Measurements from ENCODE around the gene EXOC4. TPM values are rescaled to one million over a fixed set of nuclear protein-coding genes. Genes with fewer than 3 reads are reported as not detected.

Gene EXOC4
- total and polyA plus RNA-seq, 2 of the 13 experiments (the other 11 are each of a cell fraction or from before 2014, with no cell fraction given) = 22.5 to 39.0 TPM

DNA sequence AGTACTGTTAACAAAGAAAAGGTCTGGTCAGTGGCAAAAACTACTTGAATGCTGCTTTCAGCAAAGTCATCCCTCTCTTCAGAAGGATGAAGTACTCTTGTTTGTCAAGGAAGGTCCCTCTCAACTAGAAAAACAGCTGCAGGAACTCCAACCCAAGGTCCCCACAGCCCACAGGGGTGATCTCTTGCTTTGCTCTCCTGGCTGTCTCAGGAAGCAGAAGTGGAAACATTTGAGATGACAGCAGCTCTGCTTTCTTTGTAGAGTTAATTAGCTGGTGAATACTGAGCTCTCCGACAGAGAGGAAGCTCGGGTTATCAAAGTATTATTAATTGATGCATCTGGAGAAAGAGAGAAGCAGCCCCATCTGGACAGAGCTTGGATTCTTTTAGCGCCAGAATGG lies 848.8 kb downstream of the EXOC4 start (continued):
- TF ChIP-seq SYNCRIP (IDR thresholded peaks at IDR 0.05; ENCODE audit: insufficient read depth, low read depth, low read length) = no peak
- TF ChIP-seq, protein P1, sequence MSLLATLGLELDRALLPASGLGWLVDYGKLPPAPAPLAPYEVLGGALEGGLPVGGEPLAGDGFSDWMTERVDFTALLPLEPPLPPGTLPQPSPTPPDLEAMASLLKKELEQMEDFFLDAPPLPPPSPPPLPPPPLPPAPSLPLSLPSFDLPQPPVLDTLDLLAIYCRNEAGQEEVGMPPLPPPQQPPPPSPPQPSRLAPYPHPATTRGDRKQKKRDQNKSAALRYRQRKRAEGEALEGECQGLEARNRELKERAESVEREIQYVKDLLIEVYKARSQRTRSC (CRISPR knock-in tag; IDR thresholded peaks at IDR 0.05; ENCODE audit: low read depth) = no peak
- TF ChIP-seq YEATS2 (CRISPR knock-in tag; IDR thresholded peaks at IDR 0.05; ENCODE audit: borderline replicate concordance) = no peak
- TF ChIP-seq ZNF891 (CRISPR knock-in tag; IDR thresholded peaks at IDR 0.05) = no peak
- TF ChIP-seq HNF4G (IDR thresholded peaks at IDR 0.05; ENCODE audit: borderline replicate concordance, low read depth, low read length) = no peak
- no peak for TF ChIP-seq HNF4G (CRISPR knock-in tag; IDR thresholded peaks at IDR 0.05; ENCODE audit: borderline replicate concordance, low read depth)

GRCh38 chr7:134104166-134104565 lies 851.3 kb downstream of the EXOC4 start:
- in situ Hi-C loops (cut with HindIII; ENCODE audit: extremely low pct_ligation_motif_present, low pct_unique_long_range_greater_than_20kb) = no loop called here
- Histone ChIP-seq H3K4me3 (replicated peaks in 1 of 3; ENCODE audit: insufficient read depth in 1 of 3, low read depth in 2 of 3, low read length in 3 of 3) (no peak overlapping the region), H3K4me2 (ENCODE audit: low read depth, low read length) (no peak overlapping the region), H3K79me2 (ENCODE audit: insufficient read depth, low read length) (no peaks in the 10 kb centered on the region), H3K9me3 (ENCODE audit: low read length) (no peaks in the 10 kb centered on the region), H2AFZ (ENCODE audit: low read length) (no peak overlapping the region), H3K9ac (ENCODE audit: insufficient read depth, low read depth, low read length) (no peak overlapping the region), H3K27ac (ENCODE audit: extremely low read length, insufficient read depth, low read length) (no peak overlapping the region), H3K4me1 (ENCODE audit: insufficient read depth, low read length) (no peaks in the 10 kb centered on the region), H4K20me1 (ENCODE audit: insufficient read depth, low read length) (no peaks in the 10 kb centered on the region), H3K27me3 (ENCODE audit: control insufficient read depth in 1 of 2, insufficient read depth in 2 of 2, low read length in 2 of 2) (no peaks in the 10 kb centered on the region), H3K36me3 (replicated peaks in 1 of 2; ENCODE audit: control insufficient read depth in 1 of 2, insufficient read depth in 2 of 2, low read length in 2 of 2) (no peaks in the 10 kb centered on the region)
- WGBS (ENCODE audit: low lambda C conversion rate) = 93% methylated on average over 4 of the region's 4 CpGs
- no TSS peak for BruUV-seq (replicated peaks)
- CTCF ChIA-PET (ENCODE audit: low intra/inter-chr PET ratio, low total read pairs) = no interaction called here
- TF ChIP-seq XBP1 (CRISPR knock-in tag; IDR thresholded peaks at IDR 0.05) (no peak), PHF21A (CRISPR knock-in tag; IDR thresholded peaks at IDR 0.05) (no peak), ZBTB8A (CRISPR knock-in tag; IDR thresholded peaks at IDR 0.05; ENCODE audit: borderline replicate concordance, low read depth) (no peak), ZNF709 (CRISPR knock-in tag; IDR thresholded peaks at IDR 0.05) (no peak), CHD2 (IDR thresholded peaks at IDR 0.05; ENCODE audit: low read depth, low read length) (no peak), NR1H2 (CRISPR knock-in tag; IDR thresholded peaks at IDR 0.05; ENCODE audit: borderline replicate concordance, low read depth) (no peak), ZFP37 (CRISPR knock-in tag; IDR thresholded peaks at IDR 0.05; ENCODE audit: borderline replicate concordance) (no peak), KDM2A (CRISPR knock-in tag; IDR thresholded peaks at IDR 0.05; ENCODE audit: borderline replicate concordance, low read depth) (no peak), HOXA3 (CRISPR knock-in tag; IDR thresholded peaks at IDR 0.05) (no peak), TFDP1 (CRISPR knock-in tag; IDR thresholded peaks at IDR 0.05; ENCODE audit: borderline replicate concordance) (no peak), KAT7 (CRISPR knock-in tag; IDR thresholded peaks at IDR 0.05; ENCODE audit: borderline replicate concordance) (no peak), GTF2F1 (IDR thresholded peaks at IDR 0.05; ENCODE audit: low read length) (no peak)
- TF ChIP-seq, protein P2, sequence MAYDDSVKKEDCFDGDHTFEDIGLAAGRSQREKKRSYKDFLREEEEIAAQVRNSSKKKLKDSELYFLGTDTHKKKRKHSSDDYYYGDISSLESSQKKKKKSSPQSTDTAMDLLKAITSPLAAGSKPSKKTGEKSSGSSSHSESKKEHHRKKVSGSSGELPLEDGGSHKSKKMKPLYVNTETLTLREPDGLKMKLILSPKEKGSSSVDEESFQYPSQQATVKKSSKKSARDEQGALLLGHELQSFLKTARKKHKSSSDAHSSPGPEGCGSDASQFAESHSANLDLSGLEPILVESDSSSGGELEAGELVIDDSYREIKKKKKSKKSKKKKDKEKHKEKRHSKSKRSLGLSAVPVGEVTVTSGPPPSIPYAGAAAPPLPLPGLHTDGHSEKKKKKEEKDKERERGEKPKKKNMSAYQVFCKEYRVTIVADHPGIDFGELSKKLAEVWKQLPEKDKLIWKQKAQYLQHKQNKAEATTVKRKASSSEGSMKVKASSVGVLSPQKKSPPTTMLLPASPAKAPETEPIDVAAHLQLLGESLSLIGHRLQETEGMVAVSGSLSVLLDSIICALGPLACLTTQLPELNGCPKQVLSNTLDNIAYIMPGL (CRISPR knock-in tag; IDR thresholded peaks at IDR 0.05; ENCODE audit: borderline replicate concordance in 1 of 2, low read depth in 1 of 2) = no peak
- no peak for FAIRE-seq
- POLR2A ChIA-PET = no interaction called here
- DNase-seq (ENCODE audit: low spot score) = no peak
- ATAC-seq = no peak
- intact Hi-C loops (cut with micrococcal nuclease; ENCODE audit: unreplicated experiment) = no loop called here

Measured in HepG2 (cell line).